ENCODE results near the gene FOXRED2.

DNA sequence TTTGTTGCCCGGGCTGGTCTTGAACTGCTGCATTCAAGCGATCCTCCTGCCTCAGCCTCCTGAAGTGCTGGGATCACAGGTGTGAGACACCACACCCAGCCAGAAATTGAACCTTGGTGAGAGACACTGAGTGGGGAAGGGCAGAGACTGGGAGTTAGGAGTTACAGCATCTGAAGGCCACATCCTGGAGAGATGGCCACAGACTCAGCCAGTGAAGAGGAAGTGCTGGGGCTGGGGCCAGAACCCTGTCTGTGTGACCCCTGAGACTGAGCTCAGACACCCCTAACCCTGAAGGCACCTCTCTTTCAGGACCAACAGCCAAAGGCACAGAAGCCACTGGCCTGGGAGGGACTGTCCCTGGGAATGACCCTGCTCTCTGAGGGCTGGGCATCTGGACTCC lies 59.2 kb downstream of the FOXRED2 start:
- TF ChIP-seq, protein P1, sequence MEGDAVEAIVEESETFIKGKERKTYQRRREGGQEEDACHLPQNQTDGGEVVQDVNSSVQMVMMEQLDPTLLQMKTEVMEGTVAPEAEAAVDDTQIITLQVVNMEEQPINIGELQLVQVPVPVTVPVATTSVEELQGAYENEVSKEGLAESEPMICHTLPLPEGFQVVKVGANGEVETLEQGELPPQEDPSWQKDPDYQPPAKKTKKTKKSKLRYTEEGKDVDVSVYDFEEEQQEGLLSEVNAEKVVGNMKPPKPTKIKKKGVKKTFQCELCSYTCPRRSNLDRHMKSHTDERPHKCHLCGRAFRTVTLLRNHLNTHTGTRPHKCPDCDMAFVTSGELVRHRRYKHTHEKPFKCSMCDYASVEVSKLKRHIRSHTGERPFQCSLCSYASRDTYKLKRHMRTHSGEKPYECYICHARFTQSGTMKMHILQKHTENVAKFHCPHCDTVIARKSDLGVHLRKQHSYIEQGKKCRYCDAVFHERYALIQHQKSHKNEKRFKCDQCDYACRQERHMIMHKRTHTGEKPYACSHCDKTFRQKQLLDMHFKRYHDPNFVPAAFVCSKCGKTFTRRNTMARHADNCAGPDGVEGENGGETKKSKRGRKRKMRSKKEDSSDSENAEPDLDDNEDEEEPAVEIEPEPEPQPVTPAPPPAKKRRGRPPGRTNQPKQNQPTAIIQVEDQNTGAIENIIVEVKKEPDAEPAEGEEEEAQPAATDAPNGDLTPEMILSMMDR (conservative IDR thresholded peaks at IDR 0.05; ENCODE audit: low read depth, low read length), result no peak
- TF ChIP-seq CEBPB (IDR thresholded peaks at IDR 0.05; ENCODE audit: low read depth, low read length) (no peak), POLR2A (IDR thresholded peaks at IDR 0.05; ENCODE audit: low read depth, low read length) (no peak), RFX5 (IDR thresholded peaks at IDR 0.05; ENCODE audit: low read depth, low read length) (no peak), BHLHE40 (IDR thresholded peaks at IDR 0.05; ENCODE audit: low read depth, low read length) (no peak), MAFK (IDR thresholded peaks at IDR 0.05; ENCODE audit: low read depth, low read length) (no peak)
